Measurements from ENCODE around the gene IDH3G.

DNA sequence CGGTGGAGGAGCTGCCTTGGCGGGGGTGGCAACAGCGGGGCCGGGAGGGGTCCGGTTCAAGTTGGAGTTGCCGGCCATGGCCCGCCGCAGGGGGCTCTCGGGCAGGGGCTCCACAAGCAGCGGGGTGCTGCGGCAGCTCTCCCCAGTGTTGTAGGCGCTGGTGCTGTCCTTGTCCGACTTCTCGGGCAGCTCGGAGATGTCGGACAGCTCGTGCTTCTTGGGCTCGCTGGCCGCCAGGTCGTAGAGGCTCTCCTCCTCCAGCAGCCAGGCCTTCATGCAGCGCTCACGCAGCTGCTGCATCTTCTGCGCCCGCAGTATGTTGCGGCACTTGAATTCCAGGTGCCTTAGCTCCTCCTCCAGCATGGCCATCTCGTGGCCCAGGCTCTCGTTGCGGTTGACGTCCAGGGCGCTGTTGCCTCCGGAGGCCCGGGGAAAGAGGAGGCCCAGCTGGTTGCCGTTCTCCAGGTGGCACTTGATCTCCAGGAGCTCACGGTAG is 10.0 kb upstream of the IDH3G start:
- TF ChIP-seq EZH2phosphoT487 (IDR thresholded peaks at IDR 0.05) = no peak
- TF ChIP-seq, protein P1, sequence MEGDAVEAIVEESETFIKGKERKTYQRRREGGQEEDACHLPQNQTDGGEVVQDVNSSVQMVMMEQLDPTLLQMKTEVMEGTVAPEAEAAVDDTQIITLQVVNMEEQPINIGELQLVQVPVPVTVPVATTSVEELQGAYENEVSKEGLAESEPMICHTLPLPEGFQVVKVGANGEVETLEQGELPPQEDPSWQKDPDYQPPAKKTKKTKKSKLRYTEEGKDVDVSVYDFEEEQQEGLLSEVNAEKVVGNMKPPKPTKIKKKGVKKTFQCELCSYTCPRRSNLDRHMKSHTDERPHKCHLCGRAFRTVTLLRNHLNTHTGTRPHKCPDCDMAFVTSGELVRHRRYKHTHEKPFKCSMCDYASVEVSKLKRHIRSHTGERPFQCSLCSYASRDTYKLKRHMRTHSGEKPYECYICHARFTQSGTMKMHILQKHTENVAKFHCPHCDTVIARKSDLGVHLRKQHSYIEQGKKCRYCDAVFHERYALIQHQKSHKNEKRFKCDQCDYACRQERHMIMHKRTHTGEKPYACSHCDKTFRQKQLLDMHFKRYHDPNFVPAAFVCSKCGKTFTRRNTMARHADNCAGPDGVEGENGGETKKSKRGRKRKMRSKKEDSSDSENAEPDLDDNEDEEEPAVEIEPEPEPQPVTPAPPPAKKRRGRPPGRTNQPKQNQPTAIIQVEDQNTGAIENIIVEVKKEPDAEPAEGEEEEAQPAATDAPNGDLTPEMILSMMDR (IDR thresholded peaks at IDR 0.05) = no peak

Measured in neural progenitor cell (in vitro differentiated cells).